HEK293 (cell line): ENCODE results near the gene MDM4.

Experiments
- CTCF ChIA-PET: fragments of 350-600 bp; formaldehyde crosslinking; extraction: SDS; loops from one replicate; lab custom pipeline; 2021; ENCODE audit warnings: antibody characterized with exemption; lab: Yijun Ruan, JAX
- POLR2A ChIA-PET: fragments of 300-600 bp; formaldehyde crosslinking; extraction: SDS; loops from one replicate; lab custom pipeline; 2020; ENCODE audit warnings: antibody characterized with exemption, inconsistent platforms; lab: Yijun Ruan, JAX
- H3K27ac ChIP-seq: fragments of 200-500 bp; sonication (Bioruptor generic); 2 replicates; pipeline ENCODE4 v1.5.1; 2014; ENCODE audit warnings: low read depth, low read length, control low read depth, inconsistent platforms; ENCODE audit errors: extremely low read depth
- H3K36me3 ChIP-seq, 2 experiments: fragments of 200-500 bp in 1 of 2; sonication (Bioruptor generic) in 1 of 2; 1 replicate in 1 of 2; 2 replicates in 1 of 2; pipeline ENCODE4 v1.5.1; 2014 to 2017; ENCODE audit warnings: inconsistent platforms in 2 of 2, low read length in 2 of 2; ENCODE audit not compliant: control insufficient read depth in 2 of 2, insufficient read depth in 1 of 2
- H3K4me1 ChIP-seq: fragments of 200-500 bp; sonication (Bioruptor generic); 2 replicates; pipeline ENCODE4 v1.5.1; 2014; ENCODE audit warnings: mild to moderate bottlenecking, low read length, inconsistent platforms; ENCODE audit not compliant: control insufficient read depth, insufficient read depth
- H3K4me3 ChIP-seq: 2 replicates; pipeline ENCODE4 v1.5.1; 2011; ENCODE audit warnings: low read depth, mild to moderate bottlenecking, control low read depth, low read length, moderate library complexity
- H3K9me3 ChIP-seq: fragments of 200-500 bp; sonication (Bioruptor generic); 2 replicates; pipeline ENCODE4 v1.5.1; 2014; ENCODE audit warnings: low read depth, low read length, inconsistent platforms; ENCODE audit not compliant: control insufficient read depth, insufficient read depth
- GLI4 ChIP-seq: fragments of 450-650 bp; formaldehyde crosslinking; IDR thresholded peaks from 2 replicates; pipeline ENCODE4 v1.5.1; 2016; ENCODE audit warnings: missing biosample characterization, missing genetic modification characterization
- HIC1 ChIP-seq: fragments of 450-650 bp; formaldehyde crosslinking; IDR thresholded peaks from 2 replicates; pipeline ENCODE4 v1.5.1; 2016; ENCODE audit warnings: missing biosample characterization, missing genetic modification characterization
- PBX3 ChIP-seq: sonication (generic); formaldehyde crosslinking; IDR thresholded peaks from 2 replicates; pipeline ENCODE4 v1.8.1; 2022; ENCODE audit warnings: mild to moderate bottlenecking, moderate library complexity, missing genetic modification reagents
- PRDM1 ChIP-seq: fragments of 450-650 bp; formaldehyde crosslinking; IDR thresholded peaks from 2 replicates; pipeline ENCODE4; 2016; ENCODE audit warnings: missing biosample characterization, missing genetic modification characterization
- PRDM10 ChIP-seq: fragments of 450-650 bp; formaldehyde crosslinking; IDR thresholded peaks from 2 replicates; pipeline ENCODE4 v1.5.1; 2016; ENCODE audit warnings: missing biosample characterization, missing genetic modification characterization
- REPIN1 ChIP-seq: fragments of 450-650 bp; formaldehyde crosslinking; IDR thresholded peaks from 2 replicates; pipeline ENCODE4 v1.5.1; 2017; ENCODE audit warnings: missing biosample characterization, missing genetic modification characterization, low read depth
- SCRT1 ChIP-seq: fragments of 450-650 bp; formaldehyde crosslinking; IDR thresholded peaks from 2 replicates; pipeline ENCODE4 v1.5.1; 2016; ENCODE audit warnings: missing biosample characterization, missing genetic modification characterization, borderline replicate concordance
- SCRT2 ChIP-seq: fragments of 450-650 bp; formaldehyde crosslinking; IDR thresholded peaks from 2 replicates; pipeline ENCODE4 v1.5.1; 2016; ENCODE audit warnings: missing biosample characterization, missing genetic modification characterization
- ZBTB6 ChIP-seq: fragments of 450-650 bp; formaldehyde crosslinking; IDR thresholded peaks from 2 replicates; pipeline ENCODE4 v1.5.1; 2017; ENCODE audit warnings: missing biosample characterization, missing genetic modification characterization
- ZNF174 ChIP-seq: fragments of 450-650 bp; formaldehyde crosslinking; IDR thresholded peaks from 2 replicates; pipeline ENCODE4 v1.5.0; 2017; ENCODE audit warnings: missing biosample characterization, mild to moderate bottlenecking, missing genetic modification characterization
- ZNF202 ChIP-seq: fragments of 450-650 bp; formaldehyde crosslinking; IDR thresholded peaks from 2 replicates; pipeline ENCODE4 v1.5.1; 2016; ENCODE audit warnings: missing biosample characterization, missing genetic modification characterization, borderline replicate concordance
- ZNF266 ChIP-seq: fragments of 450-650 bp; formaldehyde crosslinking; IDR thresholded peaks from 2 replicates; pipeline ENCODE4 v1.5.1; 2016; ENCODE audit warnings: missing biosample characterization, missing genetic modification characterization, low read depth
- ZNF366 ChIP-seq: fragments of 450-650 bp; formaldehyde crosslinking; conservative IDR thresholded peaks from 2 replicates; pipeline ENCODE4 v1.5.1; 2016; ENCODE audit warnings: missing biosample characterization, missing genetic modification characterization
- ZNF391 ChIP-seq: fragments of 450-650 bp; formaldehyde crosslinking; IDR thresholded peaks from 2 replicates; pipeline ENCODE4 v1.5.1; 2016; ENCODE audit warnings: low read depth, missing biosample characterization, missing genetic modification characterization, borderline replicate concordance
- ZNF473 ChIP-seq: fragments of 450-650 bp; formaldehyde crosslinking; IDR thresholded peaks from 2 replicates; pipeline ENCODE4 v1.5.1; 2017; ENCODE audit warnings: missing biosample characterization, missing genetic modification characterization
- ZNF558 ChIP-seq: fragments of 450-650 bp; formaldehyde crosslinking; IDR thresholded peaks from 2 replicates; pipeline ENCODE4 v1.5.1; 2016; ENCODE audit warnings: missing biosample characterization, missing genetic modification characterization
- ZNF596 ChIP-seq: fragments of 450-650 bp; IDR thresholded peaks from 2 replicates; pipeline ENCODE4 v1.5.0; 2018; ENCODE audit warnings: missing biosample characterization, mild to moderate bottlenecking, missing genetic modification characterization, moderate library complexity
- ZNF664 ChIP-seq: fragments of 450-650 bp; formaldehyde crosslinking; IDR thresholded peaks from 2 replicates; pipeline ENCODE4 v1.5.1; 2016; ENCODE audit warnings: missing biosample characterization, missing genetic modification characterization

The MDM4 gene

GRCh38 chr1:204541626-204542025 is 25.4 kb downstream of the MDM4 start:
- Histone ChIP-seq H3K4me1 (no peaks in the 10 kb centered on the region), H3K4me3 (no peak overlapping the region), H3K27ac (no peak overlapping the region), H3K9me3 (no peaks in the 10 kb centered on the region), H3K36me3 (peaks cover 82 to 97% of the 10 kb centered on the region in 2 experiments)
- ChIA-PET POLR2A (no interaction called here), CTCF (interaction anchor here (1.8 to 2.7 kb wide), 2 partner anchors 205 to 265 kb away, joined by 5 to 10 read pairs; no protein-coding TSS in a partner anchor)
- TF ChIP-seq ZNF174 (tag by site-specific recombination) (no peak), GLI4 (tag by site-specific recombination) (no peak), ZNF664 (tag by site-specific recombination) (no peak)

- ChIA-PET CTCF (interaction anchor here (0.7 kb wide), 1 partner anchor 263 kb away, joined by 3 read pairs; no protein-coding TSS in a partner anchor), POLR2A (no interaction called here)
- TF ChIP-seq PRDM1, result 0 out of 2 replicates have a peak, but pooled peaks have one; percentile 14
- no peak for TF ChIP-seq ZNF473 (tag by site-specific recombination)
- Histone ChIP-seq H3K27ac (no peak overlapping the region), H3K4me3 (no peak overlapping the region), H3K36me3 (peaks cover 79 to 98% of the 10 kb centered on the region in 2 experiments), H3K9me3 (no peaks in the 10 kb centered on the region), H3K4me1 (no peaks in the 10 kb centered on the region)
Observed at GRCh38 chr1:204544321-204544720, 28.1 kb downstream of the MDM4 start.

GRCh38 chr1:204545202-204545601 is 29.0 kb downstream of the MDM4 start:
- Histone ChIP-seq H3K27ac (no peak overlapping the region), H3K36me3 (peaks cover 78 to 98% of the 10 kb centered on the region in 2 experiments)
- POLR2A ChIA-PET, result no interaction called here

More at GRCh38 chr1:204545202-204545601, 29.0 kb downstream of the MDM4 start:
- no peak overlapping the region for H3K4me3 ChIP-seq
- CTCF ChIA-PET, result interaction anchor here (1.0 kb wide), 1 partner anchor 262 kb away, joined by 6 read pairs; no protein-coding TSS in a partner anchor
- H3K4me1 ChIP-seq, result no peaks in the 10 kb centered on the region
- no peaks in the 10 kb centered on the region for H3K9me3 ChIP-seq
- TF ChIP-seq PRDM10 (tag by site-specific recombination) (no peak), SCRT1 (tag by site-specific recombination) (no peak), HIC1 (tag by site-specific recombination) (no peak), ZNF266 (no peak), ZNF558 (tag by site-specific recombination) (no peak), ZNF596 (no peak), ZNF366 (tag by site-specific recombination) (no peak), PRDM1 (no peak), ZBTB6 (tag by site-specific recombination) (no peak), REPIN1 (no peak), SCRT2 (tag by site-specific recombination) (no peak), PBX3 (CRISPR knock-in tag) (no peak), ZNF391 (tag by site-specific recombination) (no peak), ZNF202 (tag by site-specific recombination) (no peak)
